HL-60 (cell line): ENCODE data around the gene TM4SF1.

Experiments used
- CTCF ChIP-seq: IDR thresholded peaks from one replicate; pipeline ENCODE4 v1.5.1; 2011; ENCODE audit warnings: low read length, control low read depth, inconsistent platforms; ENCODE audit not compliant: insufficient read depth
- GABPA ChIP-seq: IDR thresholded peaks from 2 replicates; pipeline ENCODE4 v1.6.1; 2012; ENCODE audit warnings: low read depth
- POLR2AphosphoS5 ChIP-seq: IDR thresholded peaks from 2 replicates; pipeline ENCODE4 v1.6.1; 2012; ENCODE audit warnings: low read depth
- REST ChIP-seq: IDR thresholded peaks from 2 replicates; pipeline ENCODE4 v1.6.1; 2012; ENCODE audit warnings: low read depth; ENCODE audit not compliant: insufficient replicate concordance
- SPI1 ChIP-seq: IDR thresholded peaks from 2 replicates; pipeline ENCODE4 v1.6.1; 2012; ENCODE audit warnings: low read depth, mild to moderate bottlenecking, borderline replicate concordance

GRCh38 chr3:149332227-149332765 is 45.2 kb downstream of the TM4SF1 start:
- no peak for TF ChIP-seq CTCF
- no peak for TF ChIP-seq POLR2AphosphoS5
- no peak for TF ChIP-seq REST
- TF ChIP-seq GABPA: no peak
- TF ChIP-seq SPI1: no peak
